ENCODE results near the gene TTLL10. TPM values are rescaled to one million over a fixed set of nuclear protein-coding genes. Genes with fewer than 3 reads are reported as not detected.
A peak's percentile ranks its signal among the peaks of the same experiment; 100 is the strongest.

TTLL10 gene
- polyA plus RNA-seq, 1 of the 3 experiments (the other 2 are of a cell fraction), result not detected

- POLR2A ChIA-PET, result interaction anchor here (0.8 to 1.0 kb wide), 3 partner anchors 43 to 108 kb away, joined by 3 read pairs; partner anchors contain the start of gene UBE2J2
- TF ChIP-seq NFIC (IDR thresholded peaks at IDR 0.05; ENCODE audit: borderline replicate concordance), result no peak
- 0 out of 2 replicates have a peak, but pooled peaks have one; percentile 5 for TF ChIP-seq RAD21 (IDR thresholded peaks at IDR 0.05; ENCODE audit: low read length)
- TF ChIP-seq ZBTB33 (IDR thresholded peaks at IDR 0.05; ENCODE audit: borderline replicate concordance, low read depth), result no peak
- peak; percentile 40 for TF ChIP-seq CTCF (IDR thresholded peaks at IDR 0.05)
- TF ChIP-seq SIN3A (IDR thresholded peaks at IDR 0.05; ENCODE audit: borderline replicate concordance, low read depth, low read length), result no peak
- no peak for TF ChIP-seq EZH2phosphoT487 (IDR thresholded peaks at IDR 0.05; ENCODE audit: borderline replicate concordance, low read depth)
- no peak; the same call in 1 of the 2 replicates for TF ChIP-seq MAX (IDR thresholded peaks at IDR 0.05; ENCODE audit: low read depth)
- no peak for TF ChIP-seq FOXM1 (IDR thresholded peaks at IDR 0.05; ENCODE audit: low read depth)
- peak; percentile 6; the same call in 1 of the 2 replicates for TF ChIP-seq MXI1 (IDR thresholded peaks at IDR 0.05; ENCODE audit: low read depth, low read length)
- TF ChIP-seq TEAD4 (IDR thresholded peaks at IDR 0.05; ENCODE audit: borderline replicate concordance, insufficient read depth), result no peak
- H3K9me3 ChIP-seq, result no peaks in the 10 kb centered on the region
- no peaks in the 10 kb centered on the region for H3K9me2 ChIP-seq
- peak overlapping the region; percentile 87 for H3K9ac ChIP-seq
- peak overlapping the region; percentile 95 for H3K4me2 ChIP-seq
- no peaks in the 10 kb centered on the region for H3K27me3 ChIP-seq (ENCODE audit: insufficient read depth)
- H3K27ac ChIP-seq (ENCODE audit: low read depth in 2 of 2, low read length in 1 of 2), result peak overlapping the region; percentile 68 to 83; a peak in 3 of 4 replicates
- peaks cover 13% of the 10 kb centered on the region; the same call in 1 of the 2 replicates for H4K20me1 ChIP-seq (ENCODE audit: insufficient read depth)
- peak overlapping the region; percentile 77 to 96 for H3K4me3 ChIP-seq (ENCODE audit: low read depth in 2 of 2, low read length in 1 of 2)
- H2AFZ ChIP-seq (ENCODE audit: low read depth), result peak overlapping the region; percentile 42; the same call in 1 of the 2 replicates
- H3K4me1 ChIP-seq (ENCODE audit: control insufficient read depth in 1 of 2, insufficient read depth in 2 of 2, low read depth in 1 of 2, low read length in 1 of 2), result peaks cover 0 to 16% of the 10 kb centered on the region in 2 experiments; a peak in 1 of 4 replicates
- CTCF ChIA-PET, result interaction anchor here (0.7 to 7.4 kb wide), 9 partner anchors 16 to 246 kb away, joined by 3 to 37 read pairs (median 4); partner anchors contain the start of gene C1orf159
- DNase-seq, result peak; percentile 75
- peaks cover 7% of the 10 kb centered on the region for H3F3A ChIP-seq (replicated peaks; ENCODE audit: insufficient read depth)
- 12% methylated on average over 22 of the region's 24 CpGs for WGBS (ENCODE audit: low lambda C conversion rate)
- H3K79me2 ChIP-seq (ENCODE audit: insufficient read depth), result peaks cover 65% of the 10 kb centered on the region
- peaks cover 0 to 34% of the 10 kb centered on the region in 2 experiments for H3K36me3 ChIP-seq (replicated peaks in 1 of 2; ENCODE audit: control insufficient read depth in 1 of 2, insufficient read depth in 2 of 2, low read length in 1 of 2)
Measured at GRCh38 chr1:1230656-1231399, 57.1 kb downstream of the TTLL10 start.

Measured in SK-N-SH (cell line).